ENCODE results near the gene SBF1. TPM values are rescaled to one million over a fixed set of nuclear protein-coding genes. Genes with fewer than 3 reads are reported as not detected.
A peak's percentile ranks its signal among the peaks of the same experiment; 100 is the strongest.

Gene SBF1
- total and polyA plus RNA-seq, 2 of the 13 experiments (the other 11 are each of a cell fraction or from before 2014, with no cell fraction given): 31.7 to 40.9 TPM

GRCh38 chr22:50482107-50483074 is 7.6 kb upstream of the SBF1 start (continued):
- TF ChIP-seq, protein P1, sequence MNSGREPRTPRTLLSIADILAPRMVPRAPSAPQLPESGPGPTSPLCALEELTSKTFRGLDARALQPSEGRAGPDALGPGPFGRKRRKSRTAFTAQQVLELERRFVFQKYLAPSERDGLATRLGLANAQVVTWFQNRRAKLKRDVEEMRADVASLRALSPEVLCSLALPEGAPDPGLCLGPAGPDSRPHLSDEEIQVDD (CRISPR knock-in tag; IDR thresholded peaks at IDR 0.05; ENCODE audit: borderline replicate concordance): no peak
- TF ChIP-seq GABPB1 (CRISPR knock-in tag; IDR thresholded peaks at IDR 0.05): peak; percentile 40; the same call in 1 of the 2 replicates
- TF ChIP-seq ARID2 (CRISPR knock-in tag; IDR thresholded peaks at IDR 0.05; ENCODE audit: borderline replicate concordance): no peak
- no peak for TF ChIP-seq ZNF343 (CRISPR knock-in tag; IDR thresholded peaks at IDR 0.05)
- no peak for TF ChIP-seq CEBPZ (IDR thresholded peaks at IDR 0.05; ENCODE audit: low read length)
- TF ChIP-seq REXO4 (CRISPR knock-in tag; IDR thresholded peaks at IDR 0.05; ENCODE audit: borderline replicate concordance): no peak
- TF ChIP-seq HMGXB4 (CRISPR knock-in tag; IDR thresholded peaks at IDR 0.05; ENCODE audit: borderline replicate concordance in 1 of 2, low read depth in 1 of 2): no peak
- no peak for TF ChIP-seq NFE2L1 (CRISPR knock-in tag; IDR thresholded peaks at IDR 0.05; ENCODE audit: borderline replicate concordance)
- no peak for TF ChIP-seq MAF1 (CRISPR knock-in tag; IDR thresholded peaks at IDR 0.05; ENCODE audit: borderline replicate concordance)
- TF ChIP-seq AGO1 (IDR thresholded peaks at IDR 0.05; ENCODE audit: low read depth, low read length, poor library complexity, severe bottlenecking): peak; percentile 22
- no peak for TF ChIP-seq GZF1 (CRISPR knock-in tag; IDR thresholded peaks at IDR 0.05)
- TF ChIP-seq, protein P2, sequence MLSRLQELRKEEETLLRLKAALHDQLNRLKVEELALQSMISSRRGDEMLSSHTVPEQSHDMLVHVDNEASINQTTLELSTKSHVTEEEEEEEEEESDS (CRISPR knock-in tag; IDR thresholded peaks at IDR 0.05; ENCODE audit: borderline replicate concordance): no peak
- TF ChIP-seq ZNF329 (CRISPR knock-in tag; IDR thresholded peaks at IDR 0.05; ENCODE audit: low read depth): no peak
- TF ChIP-seq NCOA2 (CRISPR knock-in tag; IDR thresholded peaks at IDR 0.05): 0 out of 2 replicates have a peak, but pooled peaks have one; percentile 17
- TF ChIP-seq, protein P3, sequence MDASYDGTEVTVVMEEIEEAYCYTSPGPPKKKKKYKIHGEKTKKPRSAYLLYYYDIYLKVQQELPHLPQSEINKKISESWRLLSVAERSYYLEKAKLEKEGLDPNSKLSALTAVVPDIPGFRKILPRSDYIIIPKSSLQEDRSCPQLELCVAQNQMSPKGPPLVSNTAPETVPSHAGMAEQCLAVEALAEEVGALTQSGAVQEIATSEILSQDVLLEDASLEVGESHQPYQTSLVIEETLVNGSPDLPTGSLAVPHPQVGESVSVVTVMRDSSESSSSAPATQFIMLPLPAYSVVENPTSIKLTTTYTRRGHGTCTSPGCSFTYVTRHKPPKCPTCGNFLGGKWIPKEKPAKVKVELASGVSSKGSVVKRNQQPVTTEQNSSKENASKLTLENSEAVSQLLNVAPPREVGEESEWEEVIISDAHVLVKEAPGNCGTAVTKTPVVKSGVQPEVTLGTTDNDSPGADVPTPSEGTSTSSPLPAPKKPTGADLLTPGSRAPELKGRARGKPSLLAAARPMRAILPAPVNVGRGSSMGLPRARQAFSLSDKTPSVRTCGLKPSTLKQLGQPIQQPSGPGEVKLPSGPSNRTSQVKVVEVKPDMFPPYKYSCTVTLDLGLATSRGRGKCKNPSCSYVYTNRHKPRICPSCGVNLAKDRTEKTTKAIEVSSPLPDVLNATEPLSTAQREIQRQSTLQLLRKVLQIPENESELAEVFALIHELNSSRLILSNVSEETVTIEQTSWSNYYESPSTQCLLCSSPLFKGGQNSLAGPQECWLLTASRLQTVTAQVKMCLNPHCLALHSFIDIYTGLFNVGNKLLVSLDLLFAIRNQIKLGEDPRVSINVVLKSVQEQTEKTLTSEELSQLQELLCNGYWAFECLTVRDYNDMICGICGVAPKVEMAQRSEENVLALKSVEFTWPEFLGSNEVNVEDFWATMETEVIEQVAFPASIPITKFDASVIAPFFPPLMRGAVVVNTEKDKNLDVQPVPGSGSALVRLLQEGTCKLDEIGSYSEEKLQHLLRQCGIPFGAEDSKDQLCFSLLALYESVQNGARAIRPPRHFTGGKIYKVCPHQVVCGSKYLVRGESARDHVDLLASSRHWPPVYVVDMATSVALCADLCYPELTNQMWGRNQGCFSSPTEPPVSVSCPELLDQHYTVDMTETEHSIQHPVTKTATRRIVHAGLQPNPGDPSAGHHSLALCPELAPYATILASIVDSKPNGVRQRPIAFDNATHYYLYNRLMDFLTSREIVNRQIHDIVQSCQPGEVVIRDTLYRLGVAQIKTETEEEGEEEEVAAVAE (CRISPR knock-in tag; IDR thresholded peaks at IDR 0.05; ENCODE audit: borderline replicate concordance): no peak

Data from HepG2 (cell line).